ENCODE measurements around the gene ANO2.

ANO2 gene

DNA sequence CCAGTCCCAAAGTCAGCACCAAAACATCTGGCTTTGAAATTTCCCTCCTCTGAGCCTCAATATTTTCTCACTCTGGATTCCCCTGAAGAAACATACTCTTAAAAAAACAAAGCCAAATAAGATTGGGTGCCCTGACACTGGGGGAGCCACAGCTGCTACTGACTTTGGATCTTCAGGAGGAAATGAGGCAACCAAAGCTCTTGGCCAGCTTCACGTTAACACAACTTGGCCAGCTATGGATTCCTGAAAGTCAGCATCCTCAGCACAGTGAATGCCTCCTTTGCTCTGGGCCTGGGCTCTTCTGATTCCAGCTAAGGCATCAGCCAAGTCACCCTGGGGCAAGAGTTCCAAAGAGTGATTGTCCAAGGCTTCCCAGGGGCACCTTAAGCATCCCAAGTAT is 254.8 kb downstream of the ANO2 start:
- TF ChIP-seq FOXP2 (optimal IDR thresholded peaks at IDR 0.05; ENCODE audit: borderline replicate concordance, extremely low read depth, extremely low read length, insufficient read depth) (no peak), TAF1 (IDR thresholded peaks at IDR 0.05; ENCODE audit: borderline replicate concordance, insufficient read depth, low read length) (no peak)

DNA sequence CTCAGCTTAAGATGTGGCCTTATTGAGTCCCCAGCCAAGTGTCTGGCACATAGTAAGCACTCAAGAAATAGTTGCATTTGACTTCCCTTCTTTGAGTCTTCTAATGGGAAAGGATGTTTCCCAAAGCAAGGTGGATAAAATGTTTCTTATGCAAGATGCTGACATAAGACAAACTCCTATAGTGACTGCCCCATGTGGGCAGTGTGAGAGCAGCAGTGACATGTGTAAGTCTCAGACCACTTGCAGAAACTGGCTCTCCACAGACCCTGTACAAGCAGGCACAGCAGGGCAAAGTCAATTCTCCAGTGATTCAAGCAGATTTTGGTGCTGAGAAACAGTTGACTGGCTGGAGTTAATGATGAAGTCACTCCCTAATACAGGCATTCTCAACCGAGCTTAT is 255.3 kb downstream of the ANO2 start:
- no peak for TF ChIP-seq TAF1 (IDR thresholded peaks at IDR 0.05; ENCODE audit: borderline replicate concordance, insufficient read depth, low read length)
- TF ChIP-seq FOXP2 (optimal IDR thresholded peaks at IDR 0.05; ENCODE audit: borderline replicate concordance, extremely low read depth, extremely low read length, insufficient read depth): no peak
- no peak for TF ChIP-seq SIN3A (IDR thresholded peaks at IDR 0.05; ENCODE audit: borderline replicate concordance, insufficient read depth, low read length)

DNA sequence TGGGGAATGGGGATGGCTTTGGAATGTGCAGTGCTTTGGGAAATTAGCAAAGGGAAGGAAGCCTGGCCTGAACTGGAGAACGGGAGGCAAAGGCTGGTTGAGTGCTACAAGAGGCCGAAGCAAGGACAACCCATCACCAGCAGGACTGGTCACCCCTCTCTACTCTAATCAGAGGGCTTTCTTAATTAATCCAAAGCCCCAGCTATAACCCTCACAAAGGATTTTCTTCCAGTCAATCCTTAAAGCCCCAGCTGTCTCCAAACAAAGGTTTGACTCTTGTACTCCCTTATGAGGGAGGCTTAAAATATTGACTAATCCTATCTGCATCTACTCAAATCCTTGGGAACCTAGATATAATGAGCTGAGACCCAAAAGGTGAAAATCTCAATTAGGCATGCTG is 256.8 kb downstream of the ANO2 start:
- TF ChIP-seq TAF1 (IDR thresholded peaks at IDR 0.05; ENCODE audit: borderline replicate concordance, insufficient read depth, low read length) (no peak), REST (IDR thresholded peaks at IDR 0.05; ENCODE audit: insufficient read depth in 1 of 2, low read depth in 2 of 2, low read length in 2 of 2) (no peak), FOXP2 (optimal IDR thresholded peaks at IDR 0.05; ENCODE audit: borderline replicate concordance, extremely low read depth, extremely low read length, insufficient read depth) (no peak), POLR2AphosphoS5 (IDR thresholded peaks at IDR 0.05; ENCODE audit: low read depth, low read length) (no peak), SIN3A (IDR thresholded peaks at IDR 0.05; ENCODE audit: borderline replicate concordance, insufficient read depth, low read length) (no peak)

DNA sequence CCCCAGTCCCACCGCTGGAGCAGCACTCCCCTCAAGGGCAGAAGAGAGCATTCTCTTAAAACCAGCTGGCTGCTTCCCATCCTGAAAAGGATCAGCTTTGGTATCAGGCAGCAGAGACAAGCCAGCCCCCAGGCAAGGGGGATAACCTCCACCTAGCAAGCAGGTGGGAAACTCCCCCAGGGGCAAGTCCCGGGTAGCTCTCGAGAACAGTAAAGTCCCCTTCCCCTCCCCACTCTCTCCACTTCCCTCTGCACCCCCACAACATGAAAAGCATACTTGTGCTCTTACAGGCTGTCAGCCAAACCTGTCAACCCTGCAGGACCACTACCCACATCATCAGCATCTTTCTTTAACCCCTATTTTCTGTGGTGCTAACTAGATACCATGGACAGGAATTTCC is 259.1 kb downstream of the ANO2 start:
- TF ChIP-seq REST (IDR thresholded peaks at IDR 0.05; ENCODE audit: insufficient read depth in 1 of 2, low read depth in 2 of 2, low read length in 2 of 2): no peak
- no peak for TF ChIP-seq SIN3A (IDR thresholded peaks at IDR 0.05; ENCODE audit: borderline replicate concordance, insufficient read depth, low read length)
- TF ChIP-seq TAF1 (IDR thresholded peaks at IDR 0.05; ENCODE audit: borderline replicate concordance, insufficient read depth, low read length): no peak
- no peak for TF ChIP-seq FOXP2 (optimal IDR thresholded peaks at IDR 0.05; ENCODE audit: borderline replicate concordance, extremely low read depth, extremely low read length, insufficient read depth)
- TF ChIP-seq POLR2AphosphoS5 (IDR thresholded peaks at IDR 0.05; ENCODE audit: low read depth, low read length): no peak

- TF ChIP-seq TAF1 (IDR thresholded peaks at IDR 0.05; ENCODE audit: borderline replicate concordance, insufficient read depth, low read length): no peak
- no peak for TF ChIP-seq REST (IDR thresholded peaks at IDR 0.05; ENCODE audit: insufficient read depth in 1 of 2, low read depth in 2 of 2, low read length in 2 of 2)
- TF ChIP-seq FOXP2 (optimal IDR thresholded peaks at IDR 0.05; ENCODE audit: borderline replicate concordance, extremely low read depth, extremely low read length, insufficient read depth): no peak
- no peak for TF ChIP-seq SIN3A (IDR thresholded peaks at IDR 0.05; ENCODE audit: borderline replicate concordance, insufficient read depth, low read length)
- no peak for TF ChIP-seq POLR2AphosphoS5 (IDR thresholded peaks at IDR 0.05; ENCODE audit: low read depth, low read length)
Observed at GRCh38 chr12:5684989-5685388, 260.1 kb downstream of the ANO2 start.

DNA sequence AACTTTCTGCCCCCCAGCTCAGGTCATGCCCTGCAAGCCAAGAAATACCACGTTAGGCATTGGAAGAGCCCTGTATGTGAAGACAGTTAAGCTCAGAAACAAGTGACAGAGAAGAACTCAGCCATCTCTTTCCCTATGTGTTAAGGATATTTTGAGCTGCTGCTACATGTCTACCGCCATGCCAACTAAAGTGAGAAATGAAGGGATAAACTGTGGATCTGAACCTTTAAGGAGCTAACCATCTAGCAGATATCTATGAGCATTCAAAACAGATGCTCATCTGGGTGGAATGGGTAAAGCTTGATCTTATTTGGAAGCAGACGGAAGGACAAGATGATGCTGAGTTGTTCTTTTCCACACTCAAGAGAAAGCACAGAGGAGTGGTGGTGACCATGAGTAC is 262.5 kb downstream of the ANO2 start:
- TF ChIP-seq REST (IDR thresholded peaks at IDR 0.05; ENCODE audit: insufficient read depth in 1 of 2, low read depth in 2 of 2, low read length in 2 of 2) (no peak), FOXP2 (optimal IDR thresholded peaks at IDR 0.05; ENCODE audit: borderline replicate concordance, extremely low read depth, extremely low read length, insufficient read depth) (no peak), POLR2AphosphoS5 (IDR thresholded peaks at IDR 0.05; ENCODE audit: low read depth, low read length) (no peak), TAF1 (IDR thresholded peaks at IDR 0.05; ENCODE audit: borderline replicate concordance, insufficient read depth, low read length) (no peak), SIN3A (IDR thresholded peaks at IDR 0.05; ENCODE audit: borderline replicate concordance, insufficient read depth, low read length) (no peak)
